RWPE2 (cell line): Measurements from ENCODE around the gene AARS2.

Experiments used
- ATAC-seq: fragments of 200-7000 bp; cut with Tn5 transposase; 3 replicates; pipeline ENCODE4 v1.9.1; 2021; ENCODE audit warnings: low read depth
- DNase-seq: peaks from one replicate; pipeline ENCODE4 v3.0.0-alpha.2; 2020; ENCODE audit warnings: low spot score
- H3K27ac ChIP-seq: fragments of 450-650 bp; 2 replicates; pipeline ENCODE4 v1.5.1; 2017; ENCODE audit warnings: mild to moderate bottlenecking; ENCODE audit not compliant: poor library complexity, severe bottlenecking
- H3K27me3 ChIP-seq: fragments of 250-450 bp; sonication (Bioruptor Pico); 2 replicates; pipeline ENCODE4 v1.5.1; 2021; ENCODE audit warnings: mild to moderate bottlenecking, moderate library complexity; ENCODE audit not compliant: insufficient read depth, poor library complexity, severe bottlenecking
- H3K36me3 ChIP-seq: fragments of 250-450 bp; sonication (Bioruptor Pico); 2 replicates; pipeline ENCODE4 v1.5.1; 2020; ENCODE audit warnings: low read depth, mild to moderate bottlenecking, moderate library complexity
- H3K4me1 ChIP-seq: fragments of 250-450 bp; sonication (Bioruptor Pico); 2 replicates; pipeline ENCODE4 v1.5.1; 2021; ENCODE audit warnings: mild to moderate bottlenecking, moderate library complexity; ENCODE audit not compliant: insufficient read depth, poor library complexity, severe bottlenecking
- H3K4me3 ChIP-seq: fragments of 250-450 bp; sonication (Bioruptor Pico); 2 replicates; pipeline ENCODE4 v1.5.1; 2021; ENCODE audit warnings: mild to moderate bottlenecking, moderate library complexity; ENCODE audit not compliant: severe bottlenecking
- H3K9me3 ChIP-seq: fragments of 250-450 bp; sonication (Bioruptor Pico); 2 replicates; pipeline ENCODE4 v1.5.1; 2021; ENCODE audit warnings: mild to moderate bottlenecking, moderate library complexity; ENCODE audit not compliant: severe bottlenecking
- CTCF ChIP-seq: fragments of 450-650 bp; IDR thresholded peaks from one replicate; pipeline ENCODE4 v1.5.1; 2017; ENCODE audit warnings: mild to moderate bottlenecking, moderate library complexity; ENCODE audit not compliant: poor library complexity, severe bottlenecking

The AARS2 gene

GRCh38 chr6:44276667-44277640, 36.2 kb downstream of the AARS2 start:
- Histone ChIP-seq H3K36me3 (no peaks in the 10 kb centered on the region), H3K27me3 (peaks cover 26% of the 10 kb centered on the region), H3K4me3 (no peak overlapping the region), H3K9me3 (no peaks in the 10 kb centered on the region), H3K4me1 (no peaks in the 10 kb centered on the region), H3K27ac (no peak overlapping the region)
- no peak for TF ChIP-seq CTCF
- DNase-seq (no peak), ATAC-seq (no peak)

GRCh38 chr6:44275749-44276648, 37.1 kb downstream of the AARS2 start:
- Histone ChIP-seq H3K27ac (no peak overlapping the region), H3K4me1 (no peaks in the 10 kb centered on the region), H3K9me3 (no peaks in the 10 kb centered on the region), H3K4me3 (peak overlapping the region; percentile 10), H3K36me3 (no peaks in the 10 kb centered on the region), H3K27me3 (peaks cover 34% of the 10 kb centered on the region)
- ATAC-seq (peak; percentile 64), DNase-seq (no peak)
- TF ChIP-seq CTCF = no peak

- Histone ChIP-seq H3K4me3 (no peak overlapping the region), H3K9me3 (no peaks in the 10 kb centered on the region), H3K4me1 (no peaks in the 10 kb centered on the region), H3K36me3 (no peaks in the 10 kb centered on the region), H3K27me3 (peaks cover 34% of the 10 kb centered on the region), H3K27ac (no peak overlapping the region)
- ATAC-seq (no peak), DNase-seq (no peak)
- TF ChIP-seq CTCF = no peak
These were observed 37.8 kb downstream of the AARS2 start for GRCh38 chr6:44275271-44275748.

GRCh38 chr6:44273617-44274016, 39.5 kb downstream of the AARS2 start:
- H3K4me1 ChIP-seq = no peaks in the 10 kb centered on the region
- DNase-seq = no peak
- no peaks in the 10 kb centered on the region for H3K36me3 ChIP-seq
- H3K9me3 ChIP-seq = no peaks in the 10 kb centered on the region
- no peak for TF ChIP-seq CTCF
- no peak for ATAC-seq
- H3K27me3 ChIP-seq = peaks cover 43% of the 10 kb centered on the region
- no peak overlapping the region for H3K27ac ChIP-seq
- no peak overlapping the region for H3K4me3 ChIP-seq
